ENCODE results near the gene ACKR2.

ACKR2 gene

GRCh38 chr3:42795621-42796181, 13.5 kb upstream of the ACKR2 start:
- Histone ChIP-seq H3K36me3 (ENCODE audit: control insufficient read depth, low read length) (peaks cover 15% of the 10 kb centered on the region), H4K20me1 (ENCODE audit: control insufficient read depth, insufficient read depth, low read depth, low read length) (no peaks in the 10 kb centered on the region), H3K27me3 (ENCODE audit: control insufficient read depth, low read length) (no peaks in the 10 kb centered on the region), H3K4me2 (ENCODE audit: low read length) (no peak overlapping the region), H3K9me2 (replicated peaks; ENCODE audit: control insufficient read depth, low read length) (no peaks in the 10 kb centered on the region), H3K9me3 (ENCODE audit: control insufficient read depth, insufficient read depth, low read length) (no peaks in the 10 kb centered on the region), H3K27ac (ENCODE audit: low read depth, low read length) (no peak overlapping the region), H3K4me3 (ENCODE audit: low read length) (no peak overlapping the region), H3F3A (ENCODE audit: control insufficient read depth, insufficient read depth) (no peaks in the 10 kb centered on the region), H3K4me1 (ENCODE audit: control insufficient read depth, low read length) (peaks cover 4% of the 10 kb centered on the region), H3K79me2 (ENCODE audit: control insufficient read depth, low read length) (peaks cover 46% of the 10 kb centered on the region)
- TF ChIP-seq EZH2phosphoT487 (IDR thresholded peaks at IDR 0.05; ENCODE audit: borderline replicate concordance, low read length) (no peak), CTCF (IDR thresholded peaks at IDR 0.05; ENCODE audit: low read depth, low read length, poor library complexity, severe bottlenecking) (no peak)

GRCh38 chr3:42796332-42796885, 12.8 kb upstream of the ACKR2 start:
- peaks cover 5% of the 10 kb centered on the region; the same call in 1 of the 2 replicates for H4K20me1 ChIP-seq (ENCODE audit: control insufficient read depth, insufficient read depth, low read depth, low read length)
- no peaks in the 10 kb centered on the region for H3K9me3 ChIP-seq (ENCODE audit: control insufficient read depth, insufficient read depth, low read length)
- peaks cover 10% of the 10 kb centered on the region for H3K4me1 ChIP-seq (ENCODE audit: control insufficient read depth, low read length)
- H3K36me3 ChIP-seq (ENCODE audit: control insufficient read depth, low read length) = peaks cover 17% of the 10 kb centered on the region
- no peak overlapping the region for H3K4me2 ChIP-seq (ENCODE audit: low read length)
- peaks cover 49% of the 10 kb centered on the region for H3K79me2 ChIP-seq (ENCODE audit: control insufficient read depth, low read length)
- no peak for TF ChIP-seq EZH2phosphoT487 (IDR thresholded peaks at IDR 0.05; ENCODE audit: borderline replicate concordance, low read length)
- TF ChIP-seq CTCF (IDR thresholded peaks at IDR 0.05; ENCODE audit: low read depth, low read length, poor library complexity, severe bottlenecking) = no peak
- no peaks in the 10 kb centered on the region for H3K27me3 ChIP-seq (ENCODE audit: control insufficient read depth, low read length)
- H3K9me2 ChIP-seq (replicated peaks; ENCODE audit: control insufficient read depth, low read length) = no peaks in the 10 kb centered on the region
- no peaks in the 10 kb centered on the region for H3F3A ChIP-seq (ENCODE audit: control insufficient read depth, insufficient read depth)
- no peak overlapping the region for H3K27ac ChIP-seq (ENCODE audit: low read depth, low read length)
- H3K4me3 ChIP-seq (ENCODE audit: low read length) = no peak overlapping the region

DNA sequence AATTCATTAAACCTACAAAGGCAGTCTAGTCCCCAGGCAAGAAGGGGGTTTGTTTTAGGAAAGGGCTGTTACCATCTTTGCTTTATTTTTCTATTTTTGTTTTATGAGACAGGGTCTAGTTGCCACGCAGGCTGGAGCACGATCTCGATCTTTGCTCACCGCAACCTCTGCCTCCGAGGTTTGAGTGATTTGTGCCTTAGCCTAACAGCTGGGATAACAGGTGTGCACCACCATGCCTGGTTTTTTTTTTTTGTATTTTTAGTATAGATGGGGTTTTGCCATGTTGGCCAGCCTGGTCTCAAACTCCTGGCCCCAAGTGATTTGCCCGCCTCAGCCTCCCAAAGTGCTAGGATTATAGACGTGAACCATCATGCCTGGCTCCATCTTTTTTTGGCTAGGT, 9.9 kb upstream of the ACKR2 start:
- no peak overlapping the region for H3K4me3 ChIP-seq (ENCODE audit: low read length)
- TF ChIP-seq EZH2phosphoT487 (IDR thresholded peaks at IDR 0.05; ENCODE audit: borderline replicate concordance, low read length) (no peak), CTCF (IDR thresholded peaks at IDR 0.05; ENCODE audit: low read depth, low read length, poor library complexity, severe bottlenecking) (no peak)
- H3K36me3 ChIP-seq (ENCODE audit: control insufficient read depth, low read length) = peaks cover 23% of the 10 kb centered on the region
- H3K27me3 ChIP-seq (ENCODE audit: control insufficient read depth, low read length) = no peaks in the 10 kb centered on the region
- no peaks in the 10 kb centered on the region for H3K9me2 ChIP-seq (replicated peaks; ENCODE audit: control insufficient read depth, low read length)
- H3F3A ChIP-seq (ENCODE audit: control insufficient read depth, insufficient read depth) = no peaks in the 10 kb centered on the region
- H3K4me2 ChIP-seq (ENCODE audit: low read length) = no peak overlapping the region
- H4K20me1 ChIP-seq (ENCODE audit: control insufficient read depth, insufficient read depth, low read depth, low read length) = peaks cover 18% of the 10 kb centered on the region; the same call in 1 of the 2 replicates
- H3K79me2 ChIP-seq (ENCODE audit: control insufficient read depth, low read length) = peaks cover 71% of the 10 kb centered on the region
- H3K4me1 ChIP-seq (ENCODE audit: control insufficient read depth, low read length) = peaks cover 27% of the 10 kb centered on the region
- H3K9me3 ChIP-seq (ENCODE audit: control insufficient read depth, insufficient read depth, low read length) = no peaks in the 10 kb centered on the region
- H3K27ac ChIP-seq (ENCODE audit: low read depth, low read length) = no peak overlapping the region

Data from DOHH2 (cell line).